IMR-90 (cell line): ENCODE results near the gene FNDC5. TPM values are rescaled to one million over a fixed set of nuclear protein-coding genes. Genes with fewer than 3 reads are reported as not detected.

ENCODE experiments used
- ATAC-seq: fragments of 200-7000 bp; cut with Tn5 transposase; 2 replicates; pipeline ENCODE4 v1.9.1; 2020; ENCODE audit warnings: low read depth, mild to moderate bottlenecking, moderate library complexity
- BruUV-seq: library from RNA; stranded (reverse); fragments of 400-500 nt; replicated peaks from 2 replicates; lab custom pipeline; 2021; lab: Mats Ljungman, UMichigan
- CTCF ChIA-PET: fragments of 300-600 bp; formaldehyde crosslinking; extraction: SDS; loops from one replicate; lab custom pipeline; 2021; ENCODE audit warnings: antibody characterized with exemption; lab: Yijun Ruan, JAX
- POLR2A ChIA-PET: fragments of 300-600 bp; sonication (Branson Sonifier 250); formaldehyde crosslinking; loops from one replicate; lab custom pipeline; 2022; ENCODE audit warnings: antibody characterized with exemption; ENCODE audit not compliant: unreplicated experiment; lab: Charles Lee
- DNase-seq: peaks from one replicate; pipeline ENCODE4 v3.0.0; 2013
- H2AFZ ChIP-seq: replicated peaks from 2 replicates; pipeline ENCODE3; 2013; ENCODE audit warnings: low read length, mild to moderate bottlenecking; ENCODE audit not compliant: poor library complexity
- H2AK5ac ChIP-seq: 2 replicates; pipeline ENCODE4 v1.6.1; 2013; ENCODE audit warnings: low read depth, low read length, inconsistent platforms
- H2AK9ac ChIP-seq: replicated peaks from 2 replicates; pipeline ENCODE3; 2013; ENCODE audit warnings: mild to moderate bottlenecking, low read depth, low read length, moderate library complexity; ENCODE audit not compliant: poor library complexity
- H2BK120ac ChIP-seq: 2 replicates; pipeline ENCODE4 v1.6.1; 2013; ENCODE audit warnings: low read depth, low read length, inconsistent platforms
- H2BK15ac ChIP-seq: 3 replicates; pipeline ENCODE4 v1.6.1; 2013; ENCODE audit warnings: low read depth, low read length, inconsistent platforms
- H2BK20ac ChIP-seq: 2 replicates; pipeline ENCODE4 v1.6.1; 2013; ENCODE audit warnings: low read depth, mild to moderate bottlenecking, inconsistent platforms, low read length, moderate library complexity
- H2BK5ac ChIP-seq: 2 replicates; pipeline ENCODE4 v1.6.1; 2013; ENCODE audit warnings: mild to moderate bottlenecking, low read depth, low read length, inconsistent platforms; ENCODE audit not compliant: poor library complexity, severe bottlenecking
- H3K14ac ChIP-seq: replicated peaks from 2 replicates; pipeline ENCODE4 v1.6.1; 2013; ENCODE audit warnings: low read depth, low read length, inconsistent platforms
- H3K18ac ChIP-seq: 2 replicates; pipeline ENCODE4 v1.6.1; 2013; ENCODE audit warnings: low read depth, low read length, control low read depth
- H3K23ac ChIP-seq: 2 replicates; pipeline ENCODE4 v1.6.1; 2013; ENCODE audit warnings: low read depth, low read length, inconsistent platforms
- H3K27ac ChIP-seq: 2 replicates; pipeline ENCODE4 v1.5.1; 2013; ENCODE audit warnings: mild to moderate bottlenecking, control low read depth, low read length; ENCODE audit not compliant: insufficient read depth
- H3K27me3 ChIP-seq: 2 replicates; pipeline ENCODE4 v1.6.1; 2013; ENCODE audit warnings: low read length; ENCODE audit not compliant: control insufficient read depth, insufficient read depth
- H3K36me3 ChIP-seq: 2 replicates; pipeline ENCODE4 v1.6.1; 2013; ENCODE audit warnings: low read length, mixed read lengths; ENCODE audit not compliant: control insufficient read depth, insufficient read depth
- H3K4ac ChIP-seq: 2 replicates; pipeline ENCODE4 v1.6.1; 2013; ENCODE audit warnings: low read depth, low read length, inconsistent platforms
- H3K4me1 ChIP-seq: 2 replicates; pipeline ENCODE4 v1.6.1; 2013; ENCODE audit warnings: low read length, mixed read lengths; ENCODE audit not compliant: control insufficient read depth, insufficient read depth
- H3K4me2 ChIP-seq: 2 replicates; pipeline ENCODE4 v1.6.1; 2013; ENCODE audit warnings: low read depth, mild to moderate bottlenecking, control low read depth, low read length, moderate library complexity
- H3K4me3 ChIP-seq: 2 replicates; pipeline ENCODE4 v1.5.1; 2013; ENCODE audit warnings: low read depth, mild to moderate bottlenecking, control low read depth, low read length, moderate library complexity; ENCODE audit not compliant: insufficient read depth
- H3K56ac ChIP-seq: 2 replicates; pipeline ENCODE4 v1.6.1; 2013; ENCODE audit warnings: low read length, inconsistent platforms; ENCODE audit not compliant: insufficient read depth; ENCODE audit errors: extremely low read depth
- H3K79me1 ChIP-seq, 2 experiments: 2 replicates each; pipeline ENCODE4 v1.6.1; 2013; ENCODE audit warnings: low read length in 2 of 2, inconsistent platforms in 1 of 2, low read depth in 1 of 2
- H3K9ac ChIP-seq: 2 replicates; pipeline ENCODE4 v1.6.1; 2013; ENCODE audit warnings: low read depth, low read length, control low read depth
- H3K9me1 ChIP-seq: 2 replicates; pipeline ENCODE4 v1.6.1; 2013; ENCODE audit warnings: low read length, inconsistent platforms; ENCODE audit not compliant: insufficient read depth
- H3K9me3 ChIP-seq: 2 replicates; pipeline ENCODE4 v1.6.1; 2013; ENCODE audit warnings: low read length; ENCODE audit not compliant: control insufficient read depth, insufficient read depth
- H4K20me1 ChIP-seq: 2 replicates; pipeline ENCODE4 v1.6.1; 2013; ENCODE audit warnings: low read length, inconsistent platforms; ENCODE audit not compliant: insufficient read depth
- H4K5ac ChIP-seq: 2 replicates; pipeline ENCODE4 v1.6.1; 2013; ENCODE audit warnings: mild to moderate bottlenecking, low read depth, low read length, control low read depth
- H4K8ac ChIP-seq, 2 experiments: 2 replicates each; pipeline ENCODE4 v1.6.1; 2013; ENCODE audit warnings: low read depth in 2 of 2, low read length in 2 of 2, control low read depth in 1 of 2, inconsistent platforms in 1 of 2
- H4K91ac ChIP-seq: 2 replicates; pipeline ENCODE4 v1.6.1; 2013; ENCODE audit warnings: low read depth, low read length, inconsistent platforms; ENCODE audit not compliant: insufficient read depth
- ELK1 ChIP-seq: fragments of 150-350 bp; IDR thresholded peaks from 2 replicates; pipeline ENCODE4 v1.6.1; 2016; ENCODE audit warnings: low read depth, mild to moderate bottlenecking, low read length, moderate library complexity, borderline replicate concordance
- WGBS, 2 experiments: methylation state at CpG; one replicate each; pipeline versions ENCODE4 v1.1.5 to v1.1.7; 2013; ENCODE audit warnings: missing lambda C conversion rate in 2 of 2; ENCODE audit not compliant: insufficient read length in 1 of 2; ENCODE audit errors: extremely low coverage in 2 of 2; 5-methylcytosine and 5-hydroxymethylcytosine counted together
- dilution Hi-C: fragments of 300-500 bp; cut with HindIII; formaldehyde crosslinking; loops from one replicate; pipeline ENCODE4 v1.14.3; 2018; ENCODE audit warnings: low sequenced_read_pairs; ENCODE audit not compliant: unreplicated experiment
- in situ Hi-C: fragments of 300-500 bp; cut with MboI; formaldehyde crosslinking; loops from 3 replicates; pipeline ENCODE4 v1.14.3; 2019; ENCODE audit warnings: low sequenced_read_pairs, inconsistent platforms, mixed read lengths
- intact Hi-C: fragments of 100-400 bp; cut with micrococcal nuclease; formaldehyde crosslinking; loops from 2 replicates; pipeline ENCODE4 v1.10.0; 2022
- polyA plus RNA-seq, 3 experiments: library from polyadenylated mRNA; depleted of rRNA; stranded (reverse); fragments of >200 nt; gene quantifications; 2 replicates each; pipeline ENCODE4 v1.2.3, GENCODE V29; 2012; ENCODE audit warnings: low replicate concordance in 1 of 3
- total RNA-seq: library from RNA; depleted of rRNA; stranded (reverse); fragments of >200 nt; gene quantifications from 2 replicates; pipeline ENCODE4 v1.2.3, GENCODE V29; 2012

FNDC5 gene
- total and polyA plus RNA-seq, 2 of the 4 experiments (the other 2 are of a cell fraction): 1.2 to 1.6 TPM

DNA sequence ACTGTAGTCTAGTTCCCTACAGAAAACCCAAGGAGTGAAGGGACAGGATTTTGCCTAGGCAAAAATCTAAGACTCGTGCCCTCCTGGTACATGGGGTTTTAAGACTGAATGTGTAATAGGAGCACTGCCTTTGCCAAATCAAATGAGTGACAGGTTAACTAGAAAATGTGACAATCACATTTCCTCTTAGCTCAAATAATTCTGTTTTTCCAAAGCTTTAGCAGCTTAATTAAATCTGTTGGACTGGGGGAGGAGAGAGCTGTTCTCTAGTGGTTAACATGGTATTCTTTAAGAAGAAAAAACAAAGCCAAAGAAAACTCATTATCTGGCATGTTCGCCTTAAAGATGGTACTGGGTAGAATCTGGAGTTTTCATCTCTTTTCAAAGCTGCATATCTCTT is 12.6 kb downstream of the FNDC5 start:
- Histone ChIP-seq H4K91ac (no peak overlapping the region), H3K79me1 (no peaks in the 10 kb centered on the region; a peak in 1 of 4 replicates), H3K18ac (no peak overlapping the region), H4K20me1 (no peaks in the 10 kb centered on the region; the same call in 1 of the 2 replicates), H3K27me3 (no peaks in the 10 kb centered on the region), H3K4me1 (peaks cover 7% of the 10 kb centered on the region), H3K23ac (no peak overlapping the region), H3K27ac (no peak overlapping the region), H2BK5ac (no peak overlapping the region), H3K9ac (no peak overlapping the region), H3K4me2 (no peak overlapping the region), H3K36me3 (peaks cover 23% of the 10 kb centered on the region), H3K9me3 (no peaks in the 10 kb centered on the region), H3K4ac (no peak overlapping the region), H3K56ac (no peak overlapping the region), H2AK5ac (no peak overlapping the region), H2BK15ac (no peak overlapping the region), H2BK120ac (no peak overlapping the region), H3K9me1 (peaks cover 11% of the 10 kb centered on the region; the same call in 1 of the 2 replicates), H3K4me3 (no peak overlapping the region), H4K5ac (no peak overlapping the region), H2AFZ (no peak overlapping the region), H3K14ac (no peak overlapping the region), H4K8ac (no peak overlapping the region), H2BK20ac (no peak overlapping the region), H2AK9ac (no peak overlapping the region)
- TF ChIP-seq ELK1: no peak
- dilution Hi-C loops (no loop called here), in situ Hi-C loops (no loop called here), intact Hi-C loops (no loop called here)
- ATAC-seq (no peak), DNase-seq (no peak)
- ChIA-PET POLR2A (no interaction called here), CTCF (interaction anchor here (0.6 to 0.9 kb wide), 2 partner anchors 18 to 126 kb away, joined by 3 to 4 read pairs; no protein-coding TSS in a partner anchor)
- no TSS peak for BruUV-seq
- WGBS, 2 experiments: no CpG with 5 or more reads among the region's 2 CpGs
